HG03432 (cell line): ENCODE measurements around the gene KCNA3.
A peak's percentile ranks its signal among the peaks of the same experiment; 100 is the strongest.

Experiments used
- ATAC-seq: cut with Tn5 transposase; IDR thresholded peaks from one replicate; pipeline ENCODE4 v1.9.1; 2021; ENCODE audit warnings: mild to moderate bottlenecking, moderate library complexity; ENCODE audit not compliant: unreplicated experiment

KCNA3 gene

DNA sequence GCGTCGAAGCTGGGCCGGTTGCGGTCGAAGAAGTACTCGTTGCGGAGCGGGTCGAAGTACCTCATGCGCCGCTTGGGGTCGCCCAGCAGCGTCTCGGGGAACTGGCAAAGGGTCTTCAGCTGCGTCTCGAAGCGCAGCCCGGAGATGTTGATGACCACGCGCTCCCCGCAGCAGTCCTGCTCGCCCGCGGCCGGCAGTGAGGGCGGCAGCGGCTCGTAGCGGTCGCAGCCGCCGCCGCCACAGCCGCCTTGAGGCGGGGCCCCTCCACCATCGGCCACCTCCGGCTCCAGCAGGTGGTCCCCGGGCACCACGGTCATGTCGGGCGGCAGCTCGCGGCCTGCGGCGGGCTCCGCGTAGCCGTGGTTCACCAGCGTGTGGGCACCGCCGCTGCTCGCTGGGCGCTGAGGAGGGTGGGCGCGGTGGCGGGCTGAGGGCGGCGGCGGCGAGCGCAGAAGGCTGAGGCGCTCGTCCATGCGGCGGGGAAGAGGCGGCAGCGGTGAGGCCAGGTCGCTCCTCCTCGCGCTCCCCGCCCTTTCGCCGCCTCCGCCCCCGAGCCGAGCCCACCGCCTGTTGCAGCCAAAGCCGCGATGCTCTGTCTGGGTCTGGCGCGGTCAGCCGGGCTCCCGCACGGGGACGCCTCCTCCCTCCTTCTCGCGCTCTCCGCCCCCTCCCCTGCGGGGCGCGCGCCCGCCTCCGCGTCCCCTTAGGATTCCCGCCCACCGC is at the start of gene KCNA3:
Gene KCNA3 (minus strand): TSS at position 604 of the 723 bp plus-strand sequence. CDS start 131 bp downstream, at position 473.
- ATAC-seq = peak; percentile 42

DNA sequence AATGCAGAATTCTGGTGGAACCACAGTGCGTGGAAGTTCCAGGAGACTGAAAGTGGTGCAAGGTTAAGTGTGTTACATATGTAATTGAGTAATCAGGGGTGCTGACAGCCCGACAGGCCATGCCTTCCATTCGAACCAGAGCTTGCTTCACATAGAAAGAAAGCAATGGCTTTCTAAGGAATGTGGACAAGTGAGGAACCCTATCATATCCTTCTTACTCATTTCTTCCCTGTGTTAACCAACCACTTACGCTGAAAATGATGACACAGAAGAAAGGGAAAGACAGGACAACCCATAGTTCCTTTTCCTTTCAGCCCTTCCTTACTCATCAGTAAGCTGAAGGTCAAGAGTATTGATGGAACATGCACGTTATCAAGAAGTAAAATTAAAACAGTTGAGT is 48.1 kb upstream of the KCNA3 start:
- no peak for ATAC-seq

GRCh38 chr1:110719908-110720307 is 45.2 kb upstream of the KCNA3 start:
- no peak for ATAC-seq

DNA sequence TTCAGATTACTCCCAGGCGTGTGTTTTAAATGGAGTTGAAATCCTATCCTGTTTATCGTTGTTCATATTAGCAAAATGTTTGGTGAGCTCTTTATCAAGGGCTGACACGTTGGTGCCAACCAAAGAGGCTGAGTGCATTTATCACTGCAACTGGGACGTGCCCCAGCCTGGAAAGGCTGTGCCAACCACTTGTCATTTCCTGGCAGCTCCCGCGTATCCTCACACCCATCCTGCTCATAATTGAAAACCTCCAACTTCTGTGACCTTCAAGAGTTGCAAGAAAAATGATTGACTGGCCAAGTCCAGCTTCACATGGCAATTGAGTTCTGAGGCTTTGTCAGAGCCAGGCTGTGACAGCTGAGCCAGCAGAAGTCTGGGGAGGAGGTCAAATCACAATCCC is 43.7 kb upstream of the KCNA3 start:
- ATAC-seq = no peak

- ATAC-seq = no peak
These were observed 42.4 kb upstream of the KCNA3 start for GRCh38 chr1:110717179-110717578.

- no peak for ATAC-seq
These were observed 39.7 kb upstream of the KCNA3 start for GRCh38 chr1:110714374-110714995.

DNA sequence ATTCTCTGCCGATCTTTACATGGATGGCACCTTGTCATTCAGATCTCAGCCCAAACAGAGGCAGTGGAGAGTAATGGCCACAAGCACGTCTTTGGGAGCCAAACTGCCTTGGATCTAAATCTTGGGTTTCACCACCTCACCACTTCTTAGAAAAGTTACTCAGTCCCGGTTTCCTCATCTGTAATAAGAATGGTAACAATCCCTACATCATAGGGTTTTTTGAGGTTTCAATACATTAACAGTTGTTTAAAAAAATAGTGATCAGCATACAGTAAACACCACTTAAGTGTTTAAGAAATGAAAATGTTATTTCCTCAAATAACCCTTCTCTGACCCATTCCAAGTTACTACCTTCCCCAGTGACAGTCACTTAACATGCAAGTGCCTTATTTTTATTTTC is 38.5 kb upstream of the KCNA3 start:
- no peak for ATAC-seq

GRCh38 chr1:110710314-110710713 is 35.6 kb upstream of the KCNA3 start:
- no peak for ATAC-seq

DNA sequence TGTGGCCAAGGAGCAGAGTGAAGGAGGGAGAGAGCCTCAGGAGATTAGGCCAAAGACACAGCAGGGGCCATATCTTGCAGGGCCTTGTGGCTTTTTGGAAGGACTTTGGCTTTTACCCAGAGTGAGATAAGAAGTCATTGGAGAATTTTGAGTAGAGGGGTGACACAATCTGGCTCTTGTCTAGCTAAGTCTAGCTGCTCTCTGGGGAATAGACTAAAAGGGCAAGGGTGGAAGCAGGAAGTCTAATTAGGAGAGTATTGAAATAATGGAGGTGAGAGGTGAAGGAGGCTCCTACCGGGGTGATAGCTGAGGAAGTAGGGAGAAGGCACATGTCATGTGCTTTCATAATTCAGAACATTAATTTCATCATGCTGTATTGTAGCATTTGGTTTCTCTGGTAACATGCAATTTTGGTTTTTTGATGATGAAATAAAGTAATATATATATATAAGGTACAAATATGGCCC is 34.3 kb upstream of the KCNA3 start:
- ATAC-seq = no peak

DNA sequence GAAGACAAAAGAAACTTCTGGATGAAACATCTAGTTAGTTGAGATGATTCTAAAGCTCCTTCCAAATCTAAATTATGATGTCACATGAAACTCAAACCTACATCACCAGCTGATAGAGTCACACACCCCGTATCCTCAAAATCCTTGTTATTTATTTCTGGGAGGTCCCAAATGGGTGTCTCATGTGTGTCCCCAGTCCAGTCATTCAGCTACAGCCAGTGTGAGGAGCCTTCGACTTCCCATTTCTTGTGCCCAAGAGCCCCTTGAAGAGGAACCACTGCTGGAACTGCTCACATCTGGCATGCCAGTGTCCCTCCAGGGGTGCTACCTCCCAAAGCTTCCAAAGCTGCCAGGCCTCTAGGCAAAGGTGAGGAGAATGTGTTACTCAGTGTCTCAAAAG is 32.5 kb upstream of the KCNA3 start:
- ATAC-seq = no peak

DNA sequence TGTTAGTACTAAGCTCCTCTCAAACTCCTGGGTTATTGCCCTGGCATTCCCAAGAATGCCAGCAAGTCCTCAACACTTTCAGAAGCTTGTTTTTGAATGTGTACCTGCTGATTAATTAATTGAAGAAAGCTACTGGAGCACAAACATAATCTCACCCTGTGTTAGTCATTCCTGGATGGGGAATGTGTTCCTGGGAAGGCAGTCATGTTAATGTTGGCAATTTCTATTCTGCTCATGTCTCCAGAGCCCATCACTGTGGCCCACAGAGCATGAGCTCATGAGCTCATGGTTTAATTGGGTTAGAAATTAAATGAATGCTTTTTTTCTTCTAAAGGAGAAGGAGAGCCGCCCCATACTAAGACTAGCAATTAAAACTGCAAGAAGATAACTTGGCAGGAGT is 31.9 kb upstream of the KCNA3 start:
- no peak for ATAC-seq

DNA sequence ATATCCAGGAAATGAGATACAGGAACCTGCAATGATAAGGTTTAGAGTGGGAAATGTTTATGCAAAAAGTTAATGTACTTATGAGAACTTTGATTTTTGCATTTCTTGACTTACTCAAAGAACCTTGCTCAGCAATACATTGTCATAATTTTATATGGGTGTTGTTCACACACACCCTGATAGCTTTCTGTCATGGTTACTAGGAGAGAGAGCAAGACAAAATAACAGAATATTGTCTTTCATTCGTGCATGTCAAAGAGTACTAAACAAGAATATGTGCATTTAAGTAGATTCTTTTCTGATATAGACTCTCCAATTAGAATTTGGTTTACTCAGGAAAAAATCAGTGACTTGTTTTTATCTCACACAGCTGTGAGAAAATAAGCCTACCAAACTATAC is 27.5 kb upstream of the KCNA3 start:
- no peak for ATAC-seq

GRCh38 chr1:110700767-110701166 is 26.0 kb upstream of the KCNA3 start:
- no peak for ATAC-seq

DNA sequence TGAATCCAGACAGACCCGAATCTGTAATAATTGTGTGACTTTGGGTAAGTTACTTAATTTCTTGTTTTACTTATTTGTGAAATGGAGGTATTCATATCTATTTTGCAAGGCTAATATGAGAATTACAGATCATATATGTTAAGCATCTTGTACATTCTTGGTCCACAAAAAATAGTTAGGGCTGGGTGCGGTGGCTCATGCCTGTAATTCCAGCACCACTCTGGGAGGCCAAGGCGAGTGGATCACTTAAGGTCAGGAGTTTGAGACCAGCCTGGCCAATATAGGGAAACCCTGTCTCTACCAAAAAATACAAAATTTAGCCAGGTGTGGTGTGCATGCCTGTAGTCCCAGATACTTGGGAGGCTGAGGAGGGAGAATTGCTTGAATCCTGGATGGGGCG is 22.9 kb upstream of the KCNA3 start:
- no peak for ATAC-seq

DNA sequence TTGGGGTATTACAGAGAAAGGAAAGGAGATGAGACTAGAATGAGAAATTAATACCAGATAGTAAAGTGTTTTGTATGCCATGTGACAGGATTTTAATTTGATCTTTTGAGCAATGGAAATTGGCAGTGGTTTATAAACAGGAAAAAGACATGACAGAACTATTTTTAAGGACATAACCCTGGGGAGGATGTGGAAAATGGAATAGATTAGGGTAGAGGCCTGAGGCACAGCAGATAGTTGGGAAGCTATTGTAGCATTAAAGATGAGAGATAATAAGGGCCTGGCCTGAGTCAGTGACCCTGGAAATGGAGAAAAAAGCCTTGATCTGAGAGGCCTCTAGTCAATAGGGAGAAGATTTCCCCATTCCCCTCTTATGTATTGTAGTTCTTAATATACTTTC is 22.1 kb upstream of the KCNA3 start:
- no peak for ATAC-seq

GRCh38 chr1:110690709-110691365 is 16.1 kb upstream of the KCNA3 start:
- ATAC-seq = no peak

DNA sequence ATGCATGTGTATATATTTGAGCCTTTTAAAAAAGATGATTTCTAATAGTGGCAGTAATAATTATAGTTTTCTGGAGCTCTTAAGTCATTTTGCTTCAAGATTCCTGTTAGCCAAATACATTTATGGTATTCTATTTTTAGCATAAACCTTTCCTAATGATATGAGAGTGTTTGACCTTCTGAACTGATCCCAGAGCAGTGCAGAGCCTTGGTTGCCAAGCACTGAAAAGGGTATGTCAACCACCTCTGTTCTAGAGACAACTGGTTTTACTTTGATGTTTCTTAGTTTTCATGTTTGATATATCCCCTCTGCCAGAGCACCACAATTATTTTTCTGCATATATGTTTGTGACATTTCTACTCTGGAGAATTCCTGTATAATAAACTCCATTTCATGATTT is 15.1 kb upstream of the KCNA3 start:
- ATAC-seq = no peak

GRCh38 chr1:110688514-110688913 is 13.8 kb upstream of the KCNA3 start:
- no peak for ATAC-seq

DNA sequence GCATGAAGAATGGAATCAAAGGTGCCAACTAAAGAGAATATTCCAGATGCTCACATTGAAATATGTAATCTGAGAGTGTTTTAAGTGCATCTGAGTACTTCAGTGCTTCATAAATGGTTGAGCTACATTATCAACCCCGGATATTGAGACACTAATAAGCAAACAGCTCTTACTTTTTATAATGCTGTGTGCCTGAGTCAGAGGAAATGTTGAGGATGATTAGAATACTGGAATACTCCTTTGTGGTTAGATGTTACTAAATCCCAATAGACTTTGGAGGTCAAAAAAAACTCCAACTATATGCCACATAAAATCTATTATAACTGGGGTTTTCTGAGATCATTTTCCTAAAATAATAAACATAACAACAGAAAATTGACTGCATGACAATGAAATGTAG is 12.5 kb upstream of the KCNA3 start:
- no peak for ATAC-seq

- ATAC-seq = no peak
These were observed 11.4 kb upstream of the KCNA3 start for GRCh38 chr1:110686188-110686587.

GRCh38 chr1:110684491-110684890 is 9.8 kb upstream of the KCNA3 start:
- ATAC-seq = no peak

DNA sequence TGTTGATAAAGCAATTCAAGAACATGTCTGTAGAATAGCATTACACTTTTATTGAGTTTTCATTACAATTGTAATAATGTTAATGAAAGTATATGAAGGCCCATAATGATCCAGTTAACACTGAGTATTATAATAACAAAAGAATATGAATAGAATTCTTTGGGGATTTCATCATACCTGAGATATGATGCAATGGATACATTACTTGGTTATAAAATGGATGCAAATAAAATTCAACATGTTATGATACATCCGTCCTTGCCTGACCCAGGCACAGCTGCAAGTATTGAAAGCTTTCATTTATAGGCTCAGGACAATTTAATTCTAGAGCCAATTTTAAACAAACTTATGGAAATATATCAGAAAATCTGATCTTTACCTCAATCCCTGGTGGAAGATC is 8.2 kb upstream of the KCNA3 start:
- ATAC-seq = no peak
